Activated CD4-positive, alpha-beta memory T cell treated with anti-CD3 and anti-CD28 coated beads for 36 hours (primary cell): ENCODE results near the gene AGPAT4. TPM values are rescaled to one million over a fixed set of nuclear protein-coding genes. Genes with fewer than 3 reads are reported as not detected.
"Not testable (repeated sequence)": the region's sequence is repeated elsewhere in the genome, so short reads cannot be mapped to it uniquely, and the experiment has no call there.

ENCODE experiments used
- CTCF ChIA-PET: fragments of 350-600 bp; sonication (Branson Sonifier 250); formaldehyde crosslinking; loops from one replicate; lab custom pipeline; 2021; ENCODE audit warnings: antibody characterized with exemption, inconsistent platforms; lab: Charles Lee
- POLR2A ChIA-PET: fragments of 350-600 bp; sonication (Branson Sonifier 250); formaldehyde crosslinking; loops from one replicate; lab custom pipeline; 2021; ENCODE audit warnings: antibody characterized with exemption; lab: Charles Lee
- DNase-seq: peaks from one replicate; pipeline ENCODE4 v3.0.0-alpha.2; 2020
- H3K27ac Mint-ChIP-seq: one replicate; pipeline ENCODE4 v1.8.0; 2021; ENCODE audit warnings: mixed read lengths
- H3K27me3 Mint-ChIP-seq: one replicate; pipeline ENCODE4 v1.8.0; 2021; ENCODE audit warnings: mixed read lengths
- H3K36me3 Mint-ChIP-seq: one replicate; pipeline ENCODE4 v1.8.0; 2021; ENCODE audit warnings: mixed read lengths
- H3K4me1 Mint-ChIP-seq: one replicate; pipeline ENCODE4 v1.8.0; 2021; ENCODE audit warnings: low read depth, mixed read lengths
- H3K4me3 Mint-ChIP-seq: one replicate; pipeline ENCODE4 v1.8.0; 2021; ENCODE audit warnings: mild to moderate bottlenecking, mixed read lengths
- H3K9me3 Mint-ChIP-seq: one replicate; pipeline ENCODE4 v1.8.0; 2021; ENCODE audit warnings: mixed read lengths
- intact Hi-C: fragments of 100-400 bp; cut with micrococcal nuclease; formaldehyde crosslinking; loops from one replicate; pipeline ENCODE4 v1.15.1; 2023
- total RNA-seq, 2 experiments: library from RNA; stranded (reverse); gene quantifications; one replicate each; pipeline ENCODE4 v1.2.3, GENCODE V29; 2021

AGPAT4 gene
- total RNA-seq, 2 experiments from 2014 or later: 4.7 to 5.6 TPM

DNA sequence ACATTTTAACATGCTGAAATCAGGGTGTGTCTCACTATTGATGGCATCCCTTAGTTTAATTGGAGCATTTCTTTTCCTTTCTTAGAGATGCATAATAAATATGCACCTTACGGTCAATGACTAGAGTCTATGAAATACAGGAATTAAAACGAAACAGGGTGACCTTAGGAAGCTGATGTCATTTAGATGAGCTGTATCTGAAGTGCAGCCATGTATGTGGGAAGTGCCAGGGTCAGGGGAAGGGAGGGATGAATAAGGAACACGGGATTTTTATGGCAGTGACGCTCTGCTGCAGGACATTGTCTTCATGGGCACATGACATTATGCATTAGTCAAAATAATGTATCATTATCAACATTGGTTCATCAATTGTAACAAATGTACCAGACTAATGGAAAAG lies 84.0 kb downstream of the AGPAT4 start:
- DNase-seq: no peak
- ChIA-PET CTCF (no interaction called here), POLR2A (interaction anchor here (0.6 kb wide), 1 partner anchor 193 kb away, joined by 3 read pairs; no protein-coding TSS in a partner anchor)
- Mint-ChIP-seq H3K9me3 (peaks cover 16% of the 10 kb centered on the region), H3K27ac (no peak overlapping the region), H3K27me3 (no peaks in the 10 kb centered on the region), H3K4me1 (no peaks in the 10 kb centered on the region), H3K4me3 (no peak overlapping the region), H3K36me3 (peaks cover 16% of the 10 kb centered on the region)
- intact Hi-C loops: no loop called here

DNA sequence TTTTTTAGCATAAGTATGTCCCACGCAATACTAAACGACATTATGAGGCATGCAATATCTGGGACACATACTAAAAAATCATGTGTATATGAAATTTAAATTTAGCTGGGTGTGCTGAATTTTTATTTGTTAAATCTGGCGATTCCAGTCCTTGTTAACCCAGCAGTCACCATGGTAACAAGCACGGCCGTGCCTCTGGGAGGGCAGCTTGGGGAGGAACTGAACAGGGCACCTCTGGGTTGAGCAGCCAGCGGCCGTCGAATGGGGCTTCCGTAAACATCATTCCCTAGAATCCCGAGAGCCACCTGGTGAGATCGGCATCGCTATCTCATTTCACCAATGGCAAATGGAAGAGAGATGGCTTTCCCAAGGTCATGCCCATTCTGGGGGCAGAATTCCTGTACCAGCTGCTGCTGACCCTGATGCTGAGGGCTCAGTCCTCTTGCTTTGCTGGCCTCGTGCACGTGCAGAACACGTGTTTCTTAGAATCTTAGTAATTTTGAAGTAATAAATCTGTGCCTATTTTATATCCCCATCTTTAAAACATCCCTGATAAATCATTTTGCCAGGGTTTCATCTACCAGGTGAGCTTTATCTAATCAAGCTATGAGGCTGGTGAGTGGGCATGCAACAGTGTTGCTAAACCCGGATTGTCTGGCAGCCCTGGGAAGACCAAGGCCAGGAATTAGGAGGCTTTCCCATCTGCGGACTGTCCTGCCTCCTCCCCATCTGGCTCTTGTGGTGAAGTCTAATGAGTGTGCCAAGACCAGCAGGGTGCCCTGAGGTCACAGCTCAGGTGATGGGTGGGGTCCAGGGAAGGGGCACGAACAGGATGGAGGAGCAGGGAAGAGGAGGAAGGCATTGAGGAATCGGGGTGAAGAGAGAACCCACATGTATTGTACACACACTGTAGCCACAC lies 85.1 kb downstream of the AGPAT4 start:
- ChIA-PET POLR2A (no interaction called here), CTCF (interaction anchor here (1.0 kb wide), 1 partner anchor 182 kb away, joined by 4 read pairs; no protein-coding TSS in a partner anchor)
- Mint-ChIP-seq H3K27me3 (no peaks in the 10 kb centered on the region), H3K4me3 (no peak overlapping the region), H3K36me3 (peaks cover 14% of the 10 kb centered on the region), H3K4me1 (no peaks in the 10 kb centered on the region), H3K27ac (no peak overlapping the region), H3K9me3 (peaks cover 12% of the 10 kb centered on the region)
- DNase-seq: no peak
- intact Hi-C loops: no loop called here

DNA sequence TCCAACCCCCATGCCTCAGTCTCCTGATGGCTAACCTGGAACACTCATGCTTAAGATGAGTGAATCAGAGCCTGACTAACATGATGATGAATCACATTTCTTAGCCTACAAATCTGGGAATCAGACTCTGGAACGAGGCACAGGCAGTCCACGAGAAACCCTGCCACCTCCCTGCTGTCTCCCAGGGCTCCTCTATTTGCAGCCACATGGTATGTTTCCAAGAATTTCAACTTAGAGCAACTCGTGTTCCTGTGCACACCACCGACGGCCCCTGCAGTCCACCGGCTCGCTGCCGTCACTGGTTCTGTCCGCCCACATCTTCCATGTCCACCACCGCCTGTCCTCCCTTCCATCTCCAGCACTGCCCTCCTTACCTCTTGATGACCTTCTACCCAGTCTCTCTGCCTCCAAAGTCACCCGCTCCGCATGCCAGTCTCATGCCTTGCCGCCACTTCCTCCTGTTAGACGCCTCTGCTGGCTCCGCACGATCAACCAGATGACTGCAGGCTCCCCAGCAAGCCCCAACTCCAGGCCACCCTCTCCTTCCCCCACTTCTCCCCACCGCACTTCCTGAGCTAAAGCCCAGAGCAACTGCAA lies 87.6 kb downstream of the AGPAT4 start:
- POLR2A ChIA-PET: no interaction called here
- CTCF ChIA-PET: no interaction called here
- intact Hi-C loops: no loop called here
- no peaks in the 10 kb centered on the region for H3K4me1 Mint-ChIP-seq
- peaks cover 7% of the 10 kb centered on the region for H3K36me3 Mint-ChIP-seq
- no peak for DNase-seq
- no peaks in the 10 kb centered on the region for H3K9me3 Mint-ChIP-seq
- no peak overlapping the region for H3K27ac Mint-ChIP-seq
- no peak overlapping the region for H3K4me3 Mint-ChIP-seq
- H3K27me3 Mint-ChIP-seq: no peaks in the 10 kb centered on the region

DNA sequence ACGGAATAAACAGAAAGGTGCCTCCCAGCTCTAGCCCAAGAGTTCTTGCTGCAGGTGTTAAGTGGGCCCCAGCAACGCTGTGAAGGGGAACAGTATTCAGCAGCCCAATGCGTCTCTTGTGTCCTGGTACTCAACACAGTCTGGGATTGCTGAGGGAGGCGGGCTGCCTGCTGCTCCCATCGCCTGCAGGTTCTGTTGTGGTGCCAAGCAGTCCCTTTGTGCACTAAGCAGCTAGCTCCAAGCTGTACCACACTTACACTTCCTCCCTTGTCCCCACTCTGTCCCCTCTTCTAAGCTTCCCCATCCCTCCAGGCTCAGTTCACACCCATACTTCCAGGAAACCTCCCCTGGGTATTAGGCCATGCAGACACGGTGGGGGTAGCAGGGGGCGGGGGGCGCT lies 92.7 kb downstream of the AGPAT4 start:
- intact Hi-C loops: no loop called here
- CTCF ChIA-PET: no interaction called here
- Mint-ChIP-seq H3K27me3 (no peaks in the 10 kb centered on the region), H3K9me3 (peaks cover 21% of the 10 kb centered on the region), H3K27ac (no peak overlapping the region), H3K4me1 (no peaks in the 10 kb centered on the region), H3K4me3 (no peak overlapping the region), H3K36me3 (peaks cover 10% of the 10 kb centered on the region)
- POLR2A ChIA-PET: no interaction called here
- no peak for DNase-seq

DNA sequence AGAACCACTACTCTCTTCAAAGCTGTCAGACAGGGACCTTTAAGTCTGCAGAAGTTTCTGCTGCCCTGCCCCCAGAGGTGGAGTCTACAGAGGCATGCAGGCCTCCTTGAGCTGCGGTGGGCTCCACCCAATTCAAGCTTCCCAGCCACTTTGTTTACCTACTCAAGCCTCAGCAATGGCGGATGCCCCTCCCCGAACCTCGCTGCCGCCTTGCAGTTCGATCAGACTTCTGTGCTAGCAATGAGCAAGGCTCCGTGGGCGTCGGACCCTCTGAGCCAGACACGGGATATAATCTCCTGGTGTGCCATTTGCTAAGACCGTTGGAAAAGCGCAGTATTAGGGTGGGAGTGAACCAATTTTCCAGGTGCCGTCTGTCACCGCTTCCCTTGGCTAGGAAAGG lies 95.7 kb downstream of the AGPAT4 start:
- H3K27me3 Mint-ChIP-seq, CTCF ChIA-PET, intact Hi-C loops, H3K4me3 Mint-ChIP-seq, POLR2A ChIA-PET, H3K4me1 Mint-ChIP-seq, DNase-seq, H3K27ac Mint-ChIP-seq: not testable (repeated sequence)
- peaks cover 10% of the 10 kb centered on the region for H3K36me3 Mint-ChIP-seq
- peaks cover 29% of the 10 kb centered on the region for H3K9me3 Mint-ChIP-seq

DNA sequence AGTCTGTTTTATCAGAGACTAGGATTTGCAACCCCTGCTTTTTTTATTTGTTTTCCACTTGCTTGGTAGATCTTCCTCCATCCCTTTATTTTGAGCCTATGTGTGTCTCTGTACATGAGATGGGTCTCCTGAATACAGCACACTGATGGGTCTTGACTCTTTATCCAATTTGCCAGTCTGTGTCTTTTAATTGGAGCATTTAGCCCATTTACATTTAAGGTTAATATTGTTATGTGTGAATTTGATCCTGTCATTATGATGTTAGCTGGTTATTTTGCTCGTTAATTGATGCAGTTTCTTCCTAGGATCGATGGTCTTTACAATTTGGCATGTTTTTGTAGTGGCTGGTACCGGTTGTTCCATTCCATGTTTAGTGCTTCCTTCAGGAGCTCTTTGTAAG lies 97.4 kb downstream of the AGPAT4 start:
- CTCF ChIA-PET, H3K27me3 Mint-ChIP-seq, H3K4me3 Mint-ChIP-seq, intact Hi-C loops, H3K4me1 Mint-ChIP-seq, H3K27ac Mint-ChIP-seq, DNase-seq, POLR2A ChIA-PET: not testable (repeated sequence)
- Mint-ChIP-seq H3K36me3 (peaks cover 10% of the 10 kb centered on the region), H3K9me3 (peaks cover 30% of the 10 kb centered on the region)

DNA sequence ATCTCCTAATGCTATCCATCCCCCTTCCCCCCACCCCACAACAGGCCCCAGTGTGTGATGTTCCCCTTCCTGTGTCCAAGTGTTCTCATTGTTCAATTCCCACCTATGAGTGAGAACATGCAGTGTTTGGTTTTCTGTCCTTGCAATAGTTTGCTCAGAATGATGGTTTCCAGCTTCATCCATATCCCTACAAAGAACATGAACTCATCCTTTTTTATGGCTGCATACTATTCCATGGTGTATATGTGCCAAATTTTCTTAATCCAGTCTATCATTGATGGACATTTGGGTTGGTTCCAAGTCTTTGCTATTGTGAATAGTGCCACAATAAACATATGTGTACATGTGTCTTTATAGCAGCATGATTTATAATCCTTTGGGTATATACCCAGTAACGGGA lies 101.1 kb downstream of the AGPAT4 start:
- H3K4me3 Mint-ChIP-seq, POLR2A ChIA-PET, CTCF ChIA-PET, H3K36me3 Mint-ChIP-seq, DNase-seq, H3K27ac Mint-ChIP-seq, H3K4me1 Mint-ChIP-seq, intact Hi-C loops, H3K27me3 Mint-ChIP-seq: not testable (repeated sequence)
- H3K9me3 Mint-ChIP-seq: peaks cover 20% of the 10 kb centered on the region

DNA sequence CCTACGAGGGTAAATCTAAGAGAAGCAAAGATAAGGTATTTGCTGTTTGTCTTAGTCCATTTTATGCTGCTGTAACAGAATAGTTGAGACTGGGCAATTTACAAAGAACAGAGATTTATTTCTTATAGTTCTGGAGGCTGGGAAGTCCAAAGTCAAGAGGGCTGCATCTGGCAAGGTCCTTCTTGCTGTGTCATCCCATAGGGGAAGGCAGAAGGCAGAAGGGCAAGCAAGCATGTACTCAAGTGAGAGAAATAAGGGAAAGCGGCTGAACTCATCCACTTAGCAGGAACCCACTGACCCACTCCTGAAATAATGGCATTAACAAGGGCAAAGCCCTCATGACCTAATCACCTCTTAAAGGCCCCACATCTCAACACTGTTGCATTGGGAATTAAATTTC lies 102.7 kb downstream of the AGPAT4 start:
- DNase-seq: no peak
- Mint-ChIP-seq H3K4me3 (no peak overlapping the region), H3K27me3 (no peaks in the 10 kb centered on the region), H3K36me3 (no peaks in the 10 kb centered on the region), H3K27ac (no peak overlapping the region), H3K4me1 (no peaks in the 10 kb centered on the region), H3K9me3 (peaks cover 10% of the 10 kb centered on the region)
- ChIA-PET CTCF (no interaction called here), POLR2A (no interaction called here)
- intact Hi-C loops: no loop called here

DNA sequence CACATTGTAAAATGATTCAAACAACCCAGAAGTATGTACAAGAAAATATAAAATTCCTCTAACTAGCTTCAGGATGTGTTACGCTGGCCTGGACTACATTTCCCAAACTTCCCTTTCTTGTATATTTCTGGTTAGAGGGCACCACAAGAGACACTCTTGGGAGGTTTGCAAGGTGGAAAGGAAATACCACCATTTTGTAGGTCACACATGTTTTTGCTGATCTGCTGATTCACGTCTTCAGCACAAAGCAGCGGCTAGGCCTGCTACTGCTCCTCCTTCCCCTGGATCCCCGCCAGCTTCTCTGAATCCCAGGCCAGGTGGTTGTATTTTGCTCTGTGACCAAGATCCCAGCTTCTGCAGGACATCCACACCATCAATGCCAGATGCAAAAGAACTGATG lies 104.2 kb downstream of the AGPAT4 start:
- POLR2A ChIA-PET: interaction anchor here (0.6 kb wide), 1 partner anchor 104 kb away, joined by 3 read pairs; no protein-coding TSS in a partner anchor
- Mint-ChIP-seq H3K4me1 (no peaks in the 10 kb centered on the region), H3K36me3 (no peaks in the 10 kb centered on the region), H3K27ac (no peak overlapping the region), H3K27me3 (no peaks in the 10 kb centered on the region), H3K4me3 (no peak overlapping the region), H3K9me3 (peaks cover 6% of the 10 kb centered on the region)
- intact Hi-C loops: no loop called here
- no peak for DNase-seq
- CTCF ChIA-PET: interaction anchor here (0.6 kb wide), 1 partner anchor 248 kb away, joined by 3 read pairs; no protein-coding TSS in a partner anchor

DNA sequence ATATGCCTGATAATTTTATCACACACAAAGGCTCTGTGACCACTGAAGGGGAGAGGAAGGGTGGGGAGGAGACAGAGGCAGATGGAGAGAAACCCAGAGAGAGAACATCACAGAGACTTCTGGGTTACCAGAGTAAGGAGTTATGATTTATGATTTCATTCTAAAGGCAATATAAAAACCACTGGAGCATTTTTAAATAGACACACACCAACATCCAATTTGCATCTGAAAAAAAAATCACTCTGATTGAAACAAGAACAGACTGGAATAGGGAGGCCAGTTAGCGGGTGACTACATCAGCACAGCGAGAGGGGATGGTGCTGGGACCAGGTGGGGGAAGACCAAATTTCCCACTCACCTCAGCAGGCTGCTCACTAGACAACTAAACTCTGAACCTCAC lies 104.8 kb downstream of the AGPAT4 start:
- CTCF ChIA-PET: interaction anchor here (0.6 kb wide), 1 partner anchor 249 kb away, joined by 3 read pairs; no protein-coding TSS in a partner anchor
- Mint-ChIP-seq H3K4me1 (no peaks in the 10 kb centered on the region), H3K27me3 (no peaks in the 10 kb centered on the region), H3K9me3 (peaks cover 4% of the 10 kb centered on the region), H3K27ac (no peak overlapping the region), H3K36me3 (no peaks in the 10 kb centered on the region), H3K4me3 (no peak overlapping the region)
- intact Hi-C loops: no loop called here
- POLR2A ChIA-PET: no interaction called here
- DNase-seq: no peak

DNA sequence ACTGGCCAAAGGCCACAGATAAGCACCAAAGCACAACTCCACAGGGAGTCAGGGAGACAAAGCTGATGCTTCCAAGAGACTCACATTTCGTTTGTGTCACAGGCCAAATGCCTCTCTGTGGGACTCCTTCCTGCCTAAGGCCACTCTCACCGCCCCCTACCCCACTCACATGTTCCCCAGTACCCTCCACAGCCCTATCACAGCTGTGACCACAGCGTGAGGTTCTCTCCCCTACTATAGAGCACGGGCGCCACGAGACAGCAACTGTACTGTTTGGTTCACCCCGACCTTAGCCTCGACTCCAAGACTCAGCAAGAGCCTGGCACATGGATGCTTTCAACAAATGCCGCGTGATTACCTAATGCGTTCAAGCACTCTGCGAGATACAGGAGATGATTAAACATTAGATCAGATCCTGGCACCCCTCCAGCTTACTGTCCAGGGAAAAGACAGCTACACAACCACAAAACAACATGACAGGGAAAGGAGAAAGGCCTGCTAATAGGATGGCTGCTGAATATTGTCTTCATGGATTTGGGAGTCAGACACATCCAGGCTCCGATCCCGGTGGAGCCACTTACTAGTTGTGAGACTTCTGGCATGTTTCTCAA lies 105.5 kb downstream of the AGPAT4 start:
- no peak overlapping the region for H3K4me3 Mint-ChIP-seq
- intact Hi-C loops: no loop called here
- no peaks in the 10 kb centered on the region for H3K36me3 Mint-ChIP-seq
- no peak for DNase-seq
- ChIA-PET CTCF (no interaction called here), POLR2A (no interaction called here)
- peaks cover 3% of the 10 kb centered on the region for H3K9me3 Mint-ChIP-seq
- no peak overlapping the region for H3K27ac Mint-ChIP-seq
- no peaks in the 10 kb centered on the region for H3K4me1 Mint-ChIP-seq
- no peaks in the 10 kb centered on the region for H3K27me3 Mint-ChIP-seq

DNA sequence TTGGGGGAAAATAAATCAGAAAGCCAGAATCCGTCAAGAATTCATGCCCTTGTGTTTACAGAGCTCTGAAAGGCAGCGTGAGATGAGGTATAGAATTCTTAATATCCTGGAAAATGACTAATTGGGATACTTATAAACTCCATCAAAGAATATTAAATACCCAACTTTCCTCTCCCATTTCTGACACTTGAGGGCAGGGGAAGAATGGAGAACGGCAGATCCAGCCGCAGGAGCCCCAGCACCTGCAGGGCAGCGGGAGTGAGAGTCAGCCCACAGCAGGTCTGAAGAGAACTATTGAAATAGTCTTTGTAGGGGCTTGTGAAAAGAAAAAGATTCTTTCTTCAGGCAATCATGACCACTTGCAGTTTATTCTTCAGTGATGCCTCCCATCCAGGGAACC lies 107.2 kb downstream of the AGPAT4 start:
- H3K4me3 Mint-ChIP-seq: no peak overlapping the region
- no peaks in the 10 kb centered on the region for H3K4me1 Mint-ChIP-seq
- H3K36me3 Mint-ChIP-seq: peaks cover 4% of the 10 kb centered on the region
- intact Hi-C loops: no loop called here
- no peaks in the 10 kb centered on the region for H3K9me3 Mint-ChIP-seq
- DNase-seq: no peak
- H3K27ac Mint-ChIP-seq: no peak overlapping the region
- ChIA-PET CTCF (no interaction called here), POLR2A (no interaction called here)
- no peaks in the 10 kb centered on the region for H3K27me3 Mint-ChIP-seq
